ENCODE measurements around the gene MC4R. TPM values are rescaled to one million over a fixed set of nuclear protein-coding genes. Genes with fewer than 3 reads are reported as not detected.

The MC4R gene
- total and polyA plus RNA-seq, 2 of the 4 experiments (the other 2 are of a cell fraction): 0.14 to 0.18 TPM

DNA sequence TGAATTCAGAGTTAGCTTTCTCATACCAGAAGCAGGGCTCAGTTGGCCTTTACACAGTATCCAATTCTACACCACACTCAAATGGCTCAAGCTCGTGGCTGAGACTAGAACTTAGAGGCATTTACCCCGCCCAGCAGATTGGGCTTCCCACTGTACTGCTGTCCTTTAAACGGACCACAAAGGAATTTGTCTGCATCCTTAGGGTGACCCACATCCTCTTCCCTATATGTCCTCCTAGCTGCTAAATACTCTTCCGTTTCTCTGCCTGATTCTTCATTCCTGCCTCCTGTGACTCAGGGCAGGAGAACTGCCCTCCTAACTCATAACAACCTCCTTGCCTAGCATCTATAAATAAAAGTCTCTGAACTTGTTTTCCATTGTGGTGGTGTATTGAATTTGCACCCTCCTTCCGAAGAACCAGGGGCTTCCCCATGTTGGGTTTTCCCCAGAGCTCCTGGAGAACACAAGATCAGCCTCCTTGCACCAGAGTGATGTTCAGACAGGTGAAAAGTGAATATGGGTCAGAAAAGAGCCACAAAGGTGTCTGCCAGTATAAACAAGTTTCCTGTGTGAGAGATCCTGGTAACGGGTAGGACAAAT lies 32.0 kb upstream of the MC4R start:
- POLR2A ChIA-PET (ENCODE audit: unreplicated experiment): no interaction called here
- no peak for TF ChIP-seq MAZ (IDR thresholded peaks at IDR 0.05; ENCODE audit: borderline replicate concordance, low read depth, low read length)
- no peak for TF ChIP-seq RAD21 (IDR thresholded peaks at IDR 0.05; ENCODE audit: low read length)
- TF ChIP-seq CHD1 (IDR thresholded peaks at IDR 0.05; ENCODE audit: low read depth, low read length): no peak
- no peak for TF ChIP-seq FOS (IDR thresholded peaks at IDR 0.05; ENCODE audit: low read depth, low read length)

More for the DNA sequence above, 32.0 kb upstream of the MC4R start:
- no peak for ATAC-seq (ENCODE audit: low read depth)
- Histone ChIP-seq H3K9me1 (ENCODE audit: insufficient read depth, low read length) (no peaks in the 10 kb centered on the region), H4K20me1 (ENCODE audit: insufficient read depth, low read length) (no peaks in the 10 kb centered on the region), H3K14ac (replicated peaks; ENCODE audit: low read depth, low read length) (no peak overlapping the region), H3K79me1 (ENCODE audit: low read depth in 1 of 2, low read length in 2 of 2) (no peaks in the 10 kb centered on the region), H2BK20ac (ENCODE audit: low read depth, low read length) (no peak overlapping the region), H3K56ac (ENCODE audit: extremely low read depth, insufficient read depth, low read length) (no peak overlapping the region), H3K4me1 (ENCODE audit: control insufficient read depth, insufficient read depth, low read length) (no peaks in the 10 kb centered on the region), H2BK5ac (ENCODE audit: low read depth, low read length, poor library complexity, severe bottlenecking) (no peak overlapping the region), H3K23ac (ENCODE audit: low read depth, low read length) (no peak overlapping the region), H2BK120ac (ENCODE audit: low read depth, low read length) (no peak overlapping the region), H4K91ac (ENCODE audit: insufficient read depth, low read depth, low read length) (no peak overlapping the region), H2AK5ac (ENCODE audit: low read depth, low read length) (no peak overlapping the region), H3K9ac (ENCODE audit: low read depth, low read length) (no peak overlapping the region), H4K8ac (ENCODE audit: low read depth in 2 of 2, low read length in 2 of 2) (no peak overlapping the region), H3K4me2 (ENCODE audit: low read depth, low read length) (no peak overlapping the region), H3K27me3 (ENCODE audit: control insufficient read depth, insufficient read depth, low read length) (no peaks in the 10 kb centered on the region; the same call in 1 of the 2 replicates), H3K4me3 (ENCODE audit: insufficient read depth, low read depth, low read length) (no peak overlapping the region), H2AFZ (replicated peaks; ENCODE audit: low read length, poor library complexity) (no peak overlapping the region), H3K9me3 (ENCODE audit: control insufficient read depth, insufficient read depth, low read length) (no peaks in the 10 kb centered on the region), H3K18ac (ENCODE audit: low read depth, low read length) (no peak overlapping the region), H2AK9ac (replicated peaks; ENCODE audit: low read depth, low read length, poor library complexity) (no peak overlapping the region), H2BK15ac (ENCODE audit: low read depth, low read length) (no peak overlapping the region), H3K27ac (ENCODE audit: insufficient read depth, low read length) (no peak overlapping the region), H3K4ac (ENCODE audit: low read depth, low read length) (no peak overlapping the region), H3K36me3 (ENCODE audit: control insufficient read depth, insufficient read depth, low read length) (no peaks in the 10 kb centered on the region), H4K5ac (ENCODE audit: low read depth, low read length) (no peak overlapping the region)
- intact Hi-C loops (cut with micrococcal nuclease) (no loop called here), in situ Hi-C loops (cut with MboI; ENCODE audit: low sequenced_read_pairs) (loop anchor here (25.0 kb wide), 1 partner anchor 567 kb away; no protein-coding TSS in a partner anchor), dilution Hi-C loops (cut with HindIII; ENCODE audit: low sequenced_read_pairs, unreplicated experiment) (no loop called here)
- CTCF ChIA-PET: no interaction called here
- no peak for DNase-seq
- 48% methylated on average over 3 of the region's 6 CpGs; no CpG with 5 or more reads in 1 of the 2 experiments for WGBS, 2 experiments (ENCODE audit: extremely low coverage in 2 of 2, insufficient read length in 1 of 2)
- BruUV-seq (replicated peaks): no TSS peak
